VCaP (cell line): Measurements from ENCODE around the gene PDCD6IP.

Experiments used
- H3K27ac ChIP-seq: fragments of 450-650 bp; 2 replicates; pipeline ENCODE4 v1.5.1; 2017
- CTCF ChIP-seq: fragments of 450-650 bp; conservative IDR thresholded peaks from 2 replicates; pipeline ENCODE4 v1.5.1; 2017; ENCODE audit warnings: mild to moderate bottlenecking, moderate library complexity

Gene PDCD6IP

GRCh38 chr3:33910031-33910430 lies 111.6 kb downstream of the PDCD6IP start:
- H3K27ac ChIP-seq, result no peak overlapping the region
- TF ChIP-seq CTCF, result no peak

GRCh38 chr3:33911525-33912322 lies 113.3 kb downstream of the PDCD6IP start:
- no peak for TF ChIP-seq CTCF

GRCh38 chr3:33914212-33914611 lies 115.8 kb downstream of the PDCD6IP start:
- no peak for TF ChIP-seq CTCF
- no peak overlapping the region for H3K27ac ChIP-seq

More at GRCh38 chr3:33911525-33912322, 113.3 kb downstream of the PDCD6IP start:
- H3K27ac ChIP-seq, result no peak overlapping the region

- no peak for TF ChIP-seq CTCF
- H3K27ac ChIP-seq, result no peak overlapping the region
These were observed 116.4 kb downstream of the PDCD6IP start for GRCh38 chr3:33914731-33915379.

GRCh38 chr3:33915796-33916546 lies 117.5 kb downstream of the PDCD6IP start:
- TF ChIP-seq CTCF, result 0 out of 2 replicates have a peak, but pooled peaks have one; percentile 10
- H3K27ac ChIP-seq, result no peak overlapping the region

- no peak overlapping the region for H3K27ac ChIP-seq
- TF ChIP-seq CTCF, result no peak
These were observed 119.8 kb downstream of the PDCD6IP start for GRCh38 chr3:33918126-33918756.
